HAP-1 (cell line): ENCODE data around the gene PCSK9.

Experiments
- DNase-seq, 2 experiments: peaks; one replicate each; pipeline ENCODE4 v3.0.0-alpha.2; 2016 to 2020; ENCODE audit warnings: low spot score in 2 of 2
- H3K27me3 ChIP-seq: fragments of 250-450 bp; sonication (Bioruptor Pico); 2 replicates; pipeline ENCODE4 v1.5.1; 2020; ENCODE audit warnings: low read depth, mild to moderate bottlenecking, moderate library complexity
- H3K36me3 ChIP-seq: fragments of 250-450 bp; sonication (Bioruptor Pico); replicated peaks from 2 replicates; pipeline ENCODE4 v1.5.1; 2020; ENCODE audit warnings: mild to moderate bottlenecking
- H3K4me1 ChIP-seq: fragments of 250-450 bp; sonication (Bioruptor Pico); 2 replicates; pipeline ENCODE4 v1.5.1; 2020; ENCODE audit warnings: mild to moderate bottlenecking
- H3K4me3 ChIP-seq: fragments of 250-450 bp; sonication (Bioruptor Pico); 2 replicates; pipeline ENCODE4 v1.5.1; 2020; ENCODE audit warnings: mild to moderate bottlenecking, moderate library complexity
- H3K9me3 ChIP-seq: fragments of 250-450 bp; sonication (Bioruptor Pico); 2 replicates; pipeline ENCODE4 v1.5.1; 2020; ENCODE audit warnings: mild to moderate bottlenecking, moderate library complexity
- in situ Hi-C: fragments of 300-500 bp; cut with MboI; formaldehyde crosslinking; loops from 3 replicates; pipeline ENCODE4 v1.14.3; 2020; ENCODE audit warnings: low sequenced_read_pairs, inconsistent platforms, mixed read lengths

The PCSK9 gene

DNA sequence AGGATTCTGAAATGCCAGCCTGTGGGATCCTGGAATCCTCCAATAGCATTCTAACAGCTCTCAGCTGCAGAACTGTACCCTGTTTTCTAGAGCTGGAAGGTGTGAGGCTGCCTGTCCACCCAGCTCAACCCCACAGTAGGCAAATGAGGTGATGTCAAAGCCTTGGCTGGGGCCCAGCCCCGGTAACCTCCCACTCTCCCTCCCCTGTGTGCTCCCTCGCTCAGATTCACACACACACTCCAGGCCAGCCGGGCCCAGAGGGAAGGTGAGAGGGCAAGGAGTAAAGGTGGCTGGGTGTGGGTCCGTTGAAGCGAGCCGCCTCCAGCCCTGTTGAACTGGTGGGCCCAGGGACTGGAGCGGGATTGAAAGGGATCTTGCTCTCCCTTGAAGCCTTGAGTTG is 40.7 kb upstream of the PCSK9 start, which contains the start of gene BSND:
Gene BSND (plus strand): TSS at position 257 of the 400 bp plus-strand sequence. CDS start 254 bp downstream, outside the sequence.
- in situ Hi-C loops: loop anchor here (5.0 kb wide), 1 partner anchor 46 kb away; no protein-coding TSS in a partner anchor

DNA sequence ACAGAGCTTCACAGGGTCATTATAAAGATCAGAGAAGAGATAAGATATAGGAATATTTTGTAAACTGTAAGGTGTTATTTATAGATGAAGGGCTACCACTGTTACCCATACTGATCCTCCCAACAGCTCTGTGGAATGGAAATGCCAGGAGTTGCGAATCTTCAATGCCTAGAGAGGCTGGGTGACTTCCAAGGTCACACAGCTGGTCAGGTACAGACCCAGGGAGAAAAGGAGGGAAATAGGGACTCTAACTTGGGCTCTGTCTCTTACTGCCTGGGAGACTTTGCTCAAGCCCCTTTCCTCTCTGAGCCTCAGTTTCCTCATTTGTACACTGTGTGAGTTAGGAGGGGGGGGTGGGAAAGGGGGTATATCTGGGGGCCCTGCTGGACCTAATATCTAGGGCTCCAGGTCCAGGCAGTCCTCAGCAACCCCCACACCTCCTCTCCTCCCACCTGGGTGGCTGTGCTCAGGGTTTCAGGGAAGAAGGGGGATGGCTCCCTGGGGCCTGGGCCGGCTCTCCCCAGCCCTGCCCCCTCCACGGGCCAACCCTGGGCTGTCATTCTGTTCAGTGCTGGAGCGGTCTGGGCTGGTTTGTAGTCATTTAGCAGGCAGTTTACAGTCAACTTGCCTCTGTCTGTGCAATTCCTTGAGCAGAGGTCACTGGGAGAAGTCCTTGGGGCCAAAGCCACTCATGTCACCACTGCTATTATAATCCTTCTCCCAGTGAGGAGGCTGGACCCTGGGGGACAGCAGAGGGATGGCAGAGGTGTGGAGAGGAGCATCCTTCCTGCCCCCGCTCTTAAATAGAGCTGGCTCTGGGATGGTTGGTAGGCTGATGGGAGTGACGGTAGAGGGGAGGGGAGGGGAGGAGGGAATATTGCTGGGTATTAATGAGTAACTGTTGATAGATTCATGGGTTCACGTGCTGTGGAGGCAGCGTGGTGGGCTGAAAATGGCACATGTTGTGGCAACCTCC is 39.0 kb upstream of the PCSK9 start:
- Histone ChIP-seq H3K4me1 (peaks cover 3% of the 10 kb centered on the region; the same call in 1 of the 2 replicates), H3K27me3 (peaks cover 10% of the 10 kb centered on the region), H3K9me3 (no peaks in the 10 kb centered on the region), H3K4me3 (no peak overlapping the region), H3K36me3 (no peaks in the 10 kb centered on the region)
- no peak for DNase-seq
- in situ Hi-C loops: no loop called here

More for the DNA sequence above, 40.7 kb upstream of the PCSK9 start, which contains the start of gene BSND:
- H3K4me1 ChIP-seq: peaks cover 3% of the 10 kb centered on the region; the same call in 1 of the 2 replicates
- DNase-seq: no peak
- H3K9me3 ChIP-seq: no peaks in the 10 kb centered on the region
- H3K4me3 ChIP-seq: no peak within 1 kb of the TSS
- H3K36me3 ChIP-seq: no peaks in the 10 kb centered on the region
- peaks cover 12% of the 10 kb centered on the region for H3K27me3 ChIP-seq

GRCh38 chr1:55001311-55001710 is 38.0 kb upstream of the PCSK9 start:
- no peaks in the 10 kb centered on the region for H3K36me3 ChIP-seq
- no peak for DNase-seq
- peaks cover under 1% of the 10 kb centered on the region; the same call in 1 of the 2 replicates for H3K4me1 ChIP-seq
- H3K9me3 ChIP-seq: no peaks in the 10 kb centered on the region
- in situ Hi-C loops: no loop called here
- no peak overlapping the region for H3K4me3 ChIP-seq
- H3K27me3 ChIP-seq: peaks cover 2% of the 10 kb centered on the region; the same call in 1 of the 2 replicates

GRCh38 chr1:55002686-55003085 is 36.7 kb upstream of the PCSK9 start:
- H3K4me1 ChIP-seq: no peaks in the 10 kb centered on the region
- in situ Hi-C loops: no loop called here
- no peak for DNase-seq
- no peak overlapping the region for H3K4me3 ChIP-seq
- no peaks in the 10 kb centered on the region for H3K9me3 ChIP-seq
- H3K36me3 ChIP-seq: no peaks in the 10 kb centered on the region
- no peaks in the 10 kb centered on the region for H3K27me3 ChIP-seq

DNA sequence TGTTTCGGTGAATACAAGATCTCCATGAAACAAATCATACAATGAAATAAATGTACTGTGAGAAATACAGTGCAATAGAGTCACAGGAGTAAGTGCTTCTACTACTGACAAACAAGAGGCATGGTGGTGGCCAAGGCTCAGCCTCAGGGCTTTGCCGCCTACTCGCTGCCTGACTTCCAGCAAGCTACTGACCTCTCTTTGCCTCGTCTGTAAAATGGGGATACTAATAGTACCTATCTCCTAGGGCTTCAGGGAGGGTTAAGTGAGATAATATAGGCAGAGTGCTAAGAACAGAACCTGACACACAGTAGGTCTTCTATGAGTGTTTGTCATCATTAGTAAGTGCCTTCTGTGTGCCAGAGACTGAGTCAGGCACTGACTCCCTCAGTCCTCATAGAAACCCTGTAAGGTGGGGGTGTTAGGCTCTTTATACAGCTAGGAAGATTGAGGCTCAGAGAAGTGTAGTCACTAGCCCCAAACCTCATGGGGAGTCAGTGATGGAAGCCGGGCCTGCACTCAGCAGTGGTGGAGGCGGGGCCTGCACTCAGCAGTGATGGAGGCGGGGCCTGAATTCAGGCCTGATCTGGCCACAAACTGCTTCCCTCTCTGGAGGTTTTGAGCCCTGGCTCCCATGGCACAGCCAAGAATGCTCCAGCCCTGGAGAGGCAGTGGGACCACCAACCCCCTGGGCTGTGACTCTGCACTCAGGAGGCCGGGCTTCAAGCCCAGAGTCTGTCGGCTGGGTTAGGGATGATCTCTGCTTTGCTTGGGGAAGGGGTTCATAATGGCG is 33.8 kb upstream of the PCSK9 start:
- Histone ChIP-seq H3K9me3 (no peaks in the 10 kb centered on the region), H3K27me3 (no peaks in the 10 kb centered on the region), H3K36me3 (no peaks in the 10 kb centered on the region), H3K4me1 (no peaks in the 10 kb centered on the region), H3K4me3 (no peak overlapping the region)
- DNase-seq: peak in 1 of 2 experiments; percentile 28
- in situ Hi-C loops: no loop called here

DNA sequence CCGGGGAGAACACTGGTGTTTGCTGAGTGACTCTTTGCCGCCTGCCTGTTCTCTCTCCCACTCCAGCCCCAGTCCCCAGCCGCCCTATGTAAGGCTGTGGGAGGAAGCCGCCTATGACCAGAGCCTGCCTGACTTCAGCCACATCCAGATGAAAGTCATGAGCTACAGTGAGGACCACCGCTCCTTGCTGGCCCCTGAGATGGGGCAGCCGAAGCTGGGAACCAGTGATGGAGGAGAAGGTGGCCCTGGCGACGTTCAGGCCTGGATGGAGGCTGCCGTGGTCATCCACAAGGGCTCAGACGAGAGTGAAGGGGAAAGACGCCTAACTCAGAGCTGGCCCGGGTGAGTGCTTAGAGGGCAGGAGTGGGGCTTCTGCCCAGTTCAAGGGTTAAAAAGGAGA is 32.4 kb upstream of the PCSK9 start:
- in situ Hi-C loops: no loop called here
- DNase-seq: no peak
- Histone ChIP-seq H3K27me3 (no peaks in the 10 kb centered on the region), H3K9me3 (no peaks in the 10 kb centered on the region), H3K4me1 (no peaks in the 10 kb centered on the region), H3K4me3 (no peak overlapping the region), H3K36me3 (no peaks in the 10 kb centered on the region)

DNA sequence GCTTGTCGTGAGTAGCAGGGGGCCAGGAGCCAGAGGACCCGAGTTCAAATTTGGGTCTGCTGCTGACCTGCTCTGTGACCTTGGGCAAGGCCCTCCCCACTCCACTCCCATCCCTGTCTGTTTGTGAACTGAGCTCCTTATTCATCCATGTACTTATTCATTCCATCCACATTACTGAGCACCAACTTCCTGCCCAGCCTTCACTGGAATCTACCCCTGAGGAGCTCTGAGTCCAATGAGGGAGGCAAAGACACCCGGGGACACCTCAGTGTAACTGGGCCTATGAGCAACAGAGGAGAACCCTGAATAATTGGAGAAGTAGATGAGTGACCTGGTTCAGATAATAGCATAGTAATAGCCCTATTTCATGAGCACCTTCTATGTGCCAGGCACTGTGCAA is 31.7 kb upstream of the PCSK9 start:
- Histone ChIP-seq H3K27me3 (no peaks in the 10 kb centered on the region), H3K4me1 (no peaks in the 10 kb centered on the region), H3K36me3 (no peaks in the 10 kb centered on the region), H3K9me3 (no peaks in the 10 kb centered on the region), H3K4me3 (no peak overlapping the region)
- in situ Hi-C loops: no loop called here
- DNase-seq: no peak

DNA sequence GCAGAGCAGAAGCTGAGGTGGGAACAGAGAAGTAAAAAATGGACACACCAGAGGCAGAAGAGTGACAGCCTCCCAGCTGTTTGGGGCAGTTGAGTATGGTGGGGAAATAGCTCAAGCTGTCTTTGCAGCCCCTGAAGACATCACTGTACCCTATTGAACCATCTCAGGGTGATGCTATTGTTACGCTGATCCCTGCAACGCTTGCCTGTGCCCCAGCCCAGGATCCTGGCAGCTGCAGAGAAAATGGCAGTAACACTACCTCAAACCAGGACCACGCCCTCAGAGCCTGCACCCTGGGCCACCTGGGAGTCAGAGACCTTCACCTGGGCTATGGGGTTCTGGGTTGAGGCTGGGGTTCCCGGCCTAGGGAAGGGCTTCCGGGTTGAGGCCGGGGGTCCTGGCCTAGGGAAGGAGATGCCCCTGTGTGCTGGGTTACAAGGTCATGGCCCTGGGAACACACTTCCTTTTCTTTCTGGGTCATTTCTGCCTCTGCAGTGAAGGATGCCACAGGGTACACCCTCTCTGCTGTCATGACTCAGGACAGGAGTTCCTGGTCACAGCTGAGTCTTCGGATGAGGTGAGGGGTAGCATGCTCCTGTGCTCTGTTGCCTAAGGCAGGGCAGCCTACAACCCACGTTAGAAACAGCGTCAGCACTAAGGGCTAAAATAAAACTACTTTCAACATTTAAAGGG is 29.0 kb upstream of the PCSK9 start:
- in situ Hi-C loops: no loop called here
- Histone ChIP-seq H3K4me1 (no peaks in the 10 kb centered on the region), H3K9me3 (no peaks in the 10 kb centered on the region), H3K36me3 (no peaks in the 10 kb centered on the region), H3K27me3 (peaks cover 11% of the 10 kb centered on the region), H3K4me3 (no peak overlapping the region)
- DNase-seq: no peak

DNA sequence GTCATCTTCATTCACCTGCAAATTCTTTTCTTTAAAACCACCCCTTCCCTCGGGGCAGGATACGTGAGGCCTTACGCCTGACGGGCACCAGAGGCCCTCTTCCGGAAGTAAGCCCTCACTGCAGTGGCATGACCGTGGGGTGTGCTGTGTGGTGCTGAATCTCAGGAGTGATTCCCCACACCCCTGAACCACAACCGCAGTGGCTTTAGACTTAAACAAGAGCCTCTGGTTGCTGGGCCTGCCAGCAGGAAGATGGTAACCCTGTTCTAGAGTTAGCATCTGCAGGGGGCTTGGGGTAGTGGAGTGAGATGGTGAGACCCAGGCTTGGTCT is 28.5 kb upstream of the PCSK9 start:
- no peak overlapping the region for H3K4me3 ChIP-seq
- H3K9me3 ChIP-seq: no peaks in the 10 kb centered on the region
- no peak for DNase-seq
- in situ Hi-C loops: no loop called here
- H3K4me1 ChIP-seq: no peaks in the 10 kb centered on the region
- peaks cover 14% of the 10 kb centered on the region for H3K27me3 ChIP-seq
- H3K36me3 ChIP-seq: no peaks in the 10 kb centered on the region

DNA sequence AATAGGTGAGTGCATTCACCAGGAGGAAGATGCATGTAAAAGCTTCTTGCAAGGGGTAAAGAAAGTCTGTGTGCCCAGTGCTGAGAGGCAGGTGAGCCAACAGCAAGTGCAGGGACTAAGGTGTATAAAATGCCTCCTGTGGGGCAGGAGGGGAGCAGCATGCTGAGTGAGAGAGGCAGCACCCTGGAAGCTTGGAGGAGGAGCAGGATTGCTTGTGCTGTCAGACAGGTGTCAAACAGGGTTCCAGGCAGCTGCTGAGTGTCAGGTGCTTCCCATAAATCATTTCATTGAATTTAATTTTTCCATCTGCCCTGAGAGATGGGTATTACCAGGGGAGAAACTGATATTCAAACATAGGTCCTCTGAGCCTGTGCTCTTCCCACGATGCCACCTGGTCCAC is 26.7 kb upstream of the PCSK9 start:
- DNase-seq: no peak
- Histone ChIP-seq H3K4me3 (no peak overlapping the region), H3K9me3 (no peaks in the 10 kb centered on the region), H3K36me3 (no peaks in the 10 kb centered on the region), H3K4me1 (no peaks in the 10 kb centered on the region), H3K27me3 (peaks cover 24% of the 10 kb centered on the region)
- in situ Hi-C loops: no loop called here

GRCh38 chr1:55015123-55015522 is 24.2 kb upstream of the PCSK9 start:
- DNase-seq: no peak
- peaks cover 24% of the 10 kb centered on the region for H3K27me3 ChIP-seq
- in situ Hi-C loops: no loop called here

GRCh38 chr1:55015731-55016620 is 23.4 kb upstream of the PCSK9 start:
- H3K36me3 ChIP-seq: no peaks in the 10 kb centered on the region
- H3K9me3 ChIP-seq: no peaks in the 10 kb centered on the region
- in situ Hi-C loops: no loop called here
- no peak overlapping the region for H3K4me3 ChIP-seq
- peaks cover 24% of the 10 kb centered on the region for H3K27me3 ChIP-seq
- no peaks in the 10 kb centered on the region for H3K4me1 ChIP-seq
- DNase-seq: no peak

More at GRCh38 chr1:55015123-55015522, 24.2 kb upstream of the PCSK9 start:
- Histone ChIP-seq H3K4me1 (no peaks in the 10 kb centered on the region), H3K36me3 (no peaks in the 10 kb centered on the region), H3K9me3 (no peaks in the 10 kb centered on the region), H3K4me3 (no peak overlapping the region)

DNA sequence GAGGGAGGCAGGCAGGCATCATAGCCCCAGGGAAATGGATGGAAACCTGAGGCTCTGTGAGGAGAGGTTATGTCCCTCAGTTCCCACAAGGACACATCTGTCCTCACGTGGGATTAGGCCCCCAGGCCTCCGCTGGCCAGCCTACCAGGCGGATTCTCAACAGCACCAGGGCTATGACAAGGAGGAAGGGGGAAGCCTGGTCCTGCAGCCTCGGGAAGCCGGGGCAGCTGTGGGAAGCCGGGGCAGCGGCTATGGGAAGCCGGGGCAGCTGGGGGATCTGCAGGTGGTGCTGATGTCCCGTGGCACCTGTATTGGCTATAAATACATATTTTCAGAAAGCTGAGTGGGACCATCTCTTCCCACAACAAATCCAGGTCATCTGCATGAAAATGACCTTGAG is 21.0 kb upstream of the PCSK9 start:
- Histone ChIP-seq H3K36me3 (no peaks in the 10 kb centered on the region), H3K4me3 (no peak overlapping the region), H3K9me3 (no peaks in the 10 kb centered on the region), H3K27me3 (peaks cover 24% of the 10 kb centered on the region), H3K4me1 (no peaks in the 10 kb centered on the region)
- in situ Hi-C loops: no loop called here
- DNase-seq: no peak
